ENCODE data around the gene LRCH2.

GRCh38 chrX:115112411-115112810 is 121.5 kb downstream of the LRCH2 start:
- no peak for TF ChIP-seq POLR2AphosphoS5 (IDR thresholded peaks at IDR 0.05)
- TF ChIP-seq CTCF (IDR thresholded peaks at IDR 0.05) = no peak
- TF ChIP-seq POLR2A (IDR thresholded peaks at IDR 0.05; ENCODE audit: low read depth) = no peak
- TF ChIP-seq EP300 (IDR thresholded peaks at IDR 0.05) = no peak

Measured in esophagus muscularis mucosa (tissue), 4 donors.